ELF-1 (cell line): Measurements from ENCODE around the gene GOLGA6L24.
"Not testable (repeated sequence)": the region's sequence is repeated elsewhere in the genome, so short reads cannot be mapped to it uniquely, and the experiment has no call there.

Experiments used
- DNase-seq: peaks from one replicate; pipeline ENCODE4 v3.0.0-alpha.2; 2016; ENCODE audit warnings: low read depth, low spot score

Gene GOLGA6L24

GRCh38 chr15:28357984-28358383 lies at the start of gene GOLGA6L24:
Gene GOLGA6L24 (minus strand): TSS chr15:28358084. CDS start chr15:28358023, 61 bp downstream.
- DNase-seq = not testable (repeated sequence)

DNA sequence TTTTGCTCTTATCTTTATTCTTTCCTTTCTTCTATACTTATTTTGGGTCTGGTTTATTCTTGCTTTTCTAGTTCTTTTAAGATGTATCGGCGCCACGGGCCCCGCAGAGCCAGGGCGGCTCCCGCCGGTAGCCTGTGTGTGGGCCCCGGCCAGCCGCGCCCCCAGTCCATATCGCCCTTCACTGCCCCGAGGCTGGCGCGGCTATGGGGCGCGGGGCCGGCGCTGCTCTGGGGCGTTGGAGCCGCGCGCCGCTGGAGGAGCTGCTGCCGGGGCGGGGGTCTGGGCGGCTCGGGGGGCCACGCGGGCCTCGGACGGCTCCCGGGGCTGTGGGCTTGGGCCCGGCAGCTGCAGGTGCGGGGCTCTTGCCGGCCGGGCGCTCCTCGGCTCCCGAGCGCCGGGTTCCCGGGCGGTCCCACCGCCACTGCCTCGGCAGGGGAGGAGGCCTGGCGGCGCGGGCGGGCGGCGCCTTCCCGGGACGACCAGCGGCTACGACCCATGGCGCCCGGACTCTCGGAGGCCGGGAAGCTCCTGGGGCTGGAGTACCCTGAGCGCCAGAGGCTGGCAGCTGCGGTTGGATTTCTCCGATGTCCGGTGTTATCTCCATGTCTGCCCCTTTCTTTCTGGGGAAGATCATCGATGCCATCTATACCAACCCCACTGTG lies 45.0 kb upstream of the GOLGA6L24 start:
- DNase-seq = not testable (repeated sequence)

GRCh38 chr15:28396022-28396421 lies 38.1 kb upstream of the GOLGA6L24 start:
- DNase-seq = not testable (repeated sequence)

GRCh38 chr15:28380053-28380452 lies 22.2 kb upstream of the GOLGA6L24 start:
- DNase-seq = not testable (repeated sequence)

DNA sequence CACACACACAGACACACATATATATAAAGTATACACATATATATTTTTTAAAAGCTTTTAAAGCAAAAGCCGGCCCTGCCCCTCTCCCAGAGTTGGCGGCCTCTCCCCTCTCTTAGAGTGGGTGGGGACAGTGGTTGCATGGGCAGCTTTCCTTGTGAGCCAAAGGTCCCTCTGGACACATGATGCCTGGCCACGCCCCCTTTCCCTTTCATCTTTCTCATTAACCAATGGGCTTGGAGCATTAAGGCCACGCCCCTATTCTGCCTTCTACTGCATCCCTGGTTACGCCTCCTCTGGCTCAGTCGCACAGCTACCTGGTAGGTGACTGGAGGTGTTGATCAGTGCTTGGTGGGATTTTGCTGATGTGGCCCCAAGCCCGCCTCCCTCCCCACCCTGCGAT lies 20.5 kb upstream of the GOLGA6L24 start, which contains the start of gene GOLGA8F:
Gene GOLGA8F (plus strand): TSS at position 301 of the 400 bp plus-strand sequence. CDS start 98 bp downstream, at position 399.
- DNase-seq = not testable (repeated sequence)

- not testable (repeated sequence) for DNase-seq
Observed at GRCh38 chr15:28365502-28365901, 7.6 kb upstream of the GOLGA6L24 start.

- DNase-seq = not testable (repeated sequence)
Observed at GRCh38 chr15:28322129-28322588, 35.7 kb downstream of the GOLGA6L24 start, which contains the start of gene HERC2. Gene HERC2 (minus strand): TSS chr15:28322179. CDS start chr15:28321433, 746 bp downstream.

DNA sequence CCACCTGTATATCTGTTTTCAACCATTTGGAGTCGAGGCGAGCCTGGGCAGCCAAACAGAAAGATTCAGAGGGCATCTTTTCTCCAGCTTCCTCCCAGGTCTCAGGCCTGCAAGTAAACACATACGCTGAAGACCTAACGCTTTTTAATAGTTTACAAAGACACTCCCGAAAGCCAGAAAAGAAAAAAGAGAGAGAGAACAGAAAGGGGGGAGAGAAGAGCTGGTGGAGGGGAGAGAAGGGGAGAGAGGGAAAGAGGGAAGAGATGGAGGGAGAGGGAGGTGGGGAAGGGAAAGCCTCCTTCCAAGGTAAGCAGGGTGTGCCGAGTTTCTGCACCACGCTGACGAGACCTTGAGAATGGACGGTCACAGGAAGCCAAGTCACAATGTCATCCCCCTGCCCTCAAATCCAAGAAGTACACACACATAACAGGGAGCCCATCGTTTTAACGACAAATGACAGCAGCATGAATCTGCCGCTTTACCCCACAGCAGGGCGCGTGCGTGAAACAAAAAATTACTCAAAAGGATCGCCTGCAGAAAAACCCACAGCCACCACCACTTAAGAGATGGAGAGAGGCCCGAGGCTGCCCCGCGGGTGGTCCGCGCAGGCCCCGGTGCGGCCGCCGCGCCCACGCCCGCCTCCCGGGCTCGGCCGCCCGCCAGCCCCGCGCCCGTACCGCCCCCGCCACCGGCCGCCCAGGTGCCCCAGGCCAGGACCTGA lies 36.4 kb downstream of the GOLGA6L24 start:
- not testable (repeated sequence) for DNase-seq

GRCh38 chr15:28319725-28320124 lies 38.2 kb downstream of the GOLGA6L24 start:
- not testable (repeated sequence) for DNase-seq

DNA sequence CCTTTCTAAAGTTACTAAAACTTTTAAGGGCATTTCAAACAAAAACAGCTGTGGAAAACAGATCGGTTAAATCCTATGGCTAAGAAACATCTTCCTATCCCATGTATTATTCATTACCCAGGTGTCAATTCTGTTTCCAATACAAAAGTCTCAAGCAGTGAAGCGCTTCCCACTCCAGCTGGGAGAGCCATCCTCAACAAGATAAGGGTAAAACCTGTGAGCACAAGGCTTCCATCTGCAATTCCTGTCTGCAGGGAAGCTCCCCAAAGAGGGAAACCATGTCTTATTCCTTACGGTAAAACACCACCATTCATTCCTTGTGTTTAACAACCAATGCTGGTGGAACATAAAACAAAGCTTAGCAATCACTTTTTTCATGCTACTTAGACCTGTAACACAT lies 39.1 kb downstream of the GOLGA6L24 start:
- DNase-seq = not testable (repeated sequence)

DNA sequence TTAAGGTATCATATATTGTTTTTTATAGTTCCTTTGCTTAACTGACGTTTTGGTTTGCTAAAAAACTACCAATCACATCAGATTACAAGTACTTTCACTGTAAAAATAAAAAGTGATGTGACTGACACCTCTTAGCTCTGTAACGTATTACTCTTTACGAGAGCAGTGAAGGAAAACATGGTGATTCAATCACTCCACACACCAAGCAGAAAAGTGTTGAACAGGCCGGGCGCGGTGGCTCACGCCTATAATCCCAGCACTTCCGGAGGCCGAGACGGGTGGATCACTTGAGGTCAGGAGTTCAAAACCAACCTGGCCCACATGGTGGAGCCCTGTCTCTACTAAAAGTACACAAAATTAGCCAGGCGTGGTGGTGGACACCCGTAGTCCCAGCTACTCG lies 39.8 kb downstream of the GOLGA6L24 start:
- DNase-seq = peak; percentile 1

GRCh38 chr15:28316958-28317357 lies 40.9 kb downstream of the GOLGA6L24 start:
- DNase-seq = not testable (repeated sequence)

GRCh38 chr15:28310454-28310853 lies 47.4 kb downstream of the GOLGA6L24 start:
- DNase-seq = not testable (repeated sequence)

DNA sequence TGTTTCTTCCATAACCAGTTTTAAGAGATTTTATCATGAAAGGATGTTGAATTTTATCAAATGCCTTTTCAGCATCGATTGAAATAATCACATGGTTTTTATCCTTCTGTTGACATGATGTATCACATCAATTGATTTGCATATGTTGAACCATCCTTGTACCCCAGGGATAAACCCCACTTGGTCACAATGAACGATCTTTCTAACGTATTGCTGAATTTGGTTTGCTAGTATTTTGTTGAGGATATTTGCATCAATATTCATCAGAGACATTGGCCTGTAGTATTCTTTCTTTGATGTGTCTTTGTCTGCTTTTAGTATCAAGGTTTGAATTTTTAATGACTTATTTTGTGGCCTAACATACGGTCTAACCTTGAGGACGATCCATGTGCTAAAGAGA lies 49.2 kb downstream of the GOLGA6L24 start:
- not testable (repeated sequence) for DNase-seq
